Astrocyte (in vitro differentiated cells and primary cell): ENCODE data around the gene STRN. TPM values are rescaled to one million over a fixed set of nuclear protein-coding genes. Genes with fewer than 3 reads are reported as not detected.

Experiments
- DNase-seq: peaks from one replicate; pipeline ENCODE4 v3.0.0-alpha.2; 2010; ENCODE audit warnings: low read depth
- FAIRE-seq: peaks from 2 replicates; lab custom pipeline; 2011; peaks lifted over from hg19 to GRCh38; lab: Jason Lieb, UNC
- H2AFZ ChIP-seq: 2 replicates; pipeline ENCODE4 v1.6.0; 2012; ENCODE audit warnings: low read depth, low read length, inconsistent platforms
- H3K27ac ChIP-seq: 2 replicates; pipeline ENCODE4 v1.5.1; 2011; ENCODE audit warnings: low read depth, low read length, inconsistent platforms
- H3K27me3 ChIP-seq: 2 replicates; pipeline ENCODE4 v1.6.0; 2011; ENCODE audit warnings: low read length, inconsistent platforms; ENCODE audit not compliant: insufficient read depth
- H3K36me3 ChIP-seq: 2 replicates; pipeline ENCODE4 v1.5.1; 2011; ENCODE audit warnings: low read length, inconsistent platforms; ENCODE audit not compliant: insufficient read depth
- H3K4me1 ChIP-seq: 2 replicates; pipeline ENCODE4 v1.5.1; 2011; ENCODE audit warnings: low read length, inconsistent platforms; ENCODE audit not compliant: insufficient read depth
- H3K4me2 ChIP-seq: 2 replicates; pipeline ENCODE4 v1.6.0; 2012; ENCODE audit warnings: low read length, inconsistent platforms
- H3K4me3 ChIP-seq: 2 replicates; pipeline ENCODE4 v1.5.1; 2011; ENCODE audit warnings: low read depth, mild to moderate bottlenecking, low read length, inconsistent platforms; ENCODE audit not compliant: insufficient read depth
- H3K79me2 ChIP-seq: 2 replicates; pipeline ENCODE4 v1.6.0; 2012; ENCODE audit warnings: mild to moderate bottlenecking, low read length, inconsistent platforms; ENCODE audit not compliant: insufficient read depth
- H3K9ac ChIP-seq: 2 replicates; pipeline ENCODE4 v1.6.0; 2012; ENCODE audit warnings: mild to moderate bottlenecking, low read length, inconsistent platforms
- H3K9me3 ChIP-seq: 2 replicates; pipeline ENCODE4 v1.5.1; 2012; ENCODE audit warnings: low read depth, mild to moderate bottlenecking, low read length, inconsistent platforms; ENCODE audit not compliant: insufficient read depth
- H4K20me1 ChIP-seq: 2 replicates; pipeline ENCODE4 v1.6.0; 2012; ENCODE audit warnings: low read length, inconsistent platforms; ENCODE audit not compliant: insufficient read depth
- H3K27ac Mint-ChIP-seq: one replicate; pipeline ENCODE4 v1.8.0; 2021; ENCODE audit warnings: mild to moderate bottlenecking, mixed read lengths; ENCODE audit not compliant: unreplicated experiment
- H3K27me3 Mint-ChIP-seq: one replicate; pipeline ENCODE4 v1.8.0; 2021; ENCODE audit warnings: low read depth, mixed read lengths; ENCODE audit not compliant: unreplicated experiment
- H3K36me3 Mint-ChIP-seq: one replicate; pipeline ENCODE4 v1.8.0; 2021; ENCODE audit warnings: low read depth, mixed read lengths; ENCODE audit not compliant: unreplicated experiment
- H3K4me1 Mint-ChIP-seq: one replicate; pipeline ENCODE4 v1.8.0; 2021; ENCODE audit warnings: low read depth, mixed read lengths; ENCODE audit not compliant: unreplicated experiment
- H3K4me3 Mint-ChIP-seq: one replicate; pipeline ENCODE4 v1.8.0; 2021; ENCODE audit warnings: mild to moderate bottlenecking, moderate library complexity, mixed read lengths; ENCODE audit not compliant: unreplicated experiment
- H3K9me3 Mint-ChIP-seq: one replicate; pipeline ENCODE4 v1.8.0; 2021; ENCODE audit warnings: mild to moderate bottlenecking, mixed read lengths; ENCODE audit not compliant: unreplicated experiment
- CTCF ChIP-seq: IDR thresholded peaks from 2 replicates; pipeline ENCODE4 v1.5.1; 2011; ENCODE audit warnings: low read depth, mild to moderate bottlenecking, inconsistent platforms, low read length, moderate library complexity; ENCODE audit not compliant: insufficient read depth
- EZH2 ChIP-seq: IDR thresholded peaks from 2 replicates; pipeline ENCODE4 v1.6.1; 2012; ENCODE audit warnings: mild to moderate bottlenecking, low read length, inconsistent platforms; ENCODE audit not compliant: insufficient read depth
- total RNA-seq: library from RNA; stranded (reverse); gene quantifications from 2 replicates; pipeline ENCODE4 v1.2.1, GENCODE V29; 2021

STRN gene
- total RNA-seq, 1 donor from 2014 or later: 25.6 TPM

DNA sequence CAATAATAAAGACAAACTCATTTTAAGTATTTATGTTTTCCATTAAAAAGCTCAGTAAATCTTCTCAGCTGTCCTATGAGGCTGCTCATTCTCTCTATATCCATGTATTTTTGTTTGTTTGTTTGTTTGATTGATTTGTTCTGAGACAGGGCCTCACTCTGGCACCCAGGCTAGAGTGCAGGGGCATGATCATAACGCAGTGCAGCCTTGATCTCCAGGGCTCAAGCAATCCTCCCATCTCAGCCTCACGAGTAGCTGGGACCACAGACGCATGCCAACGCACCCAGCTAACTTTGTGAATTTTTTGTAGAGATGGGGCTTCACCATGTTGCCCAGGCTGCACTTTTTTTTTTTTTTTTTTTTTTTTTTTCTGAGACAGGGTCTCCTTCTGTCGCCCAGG lies 5.6 kb downstream of the STRN start:
- Histone ChIP-seq H3K27me3 (no peaks in the 10 kb centered on the region), H3K36me3 (no peaks in the 10 kb centered on the region), H3K27ac (no peak overlapping the region), H2AFZ (no peak overlapping the region), H3K9me3 (no peaks in the 10 kb centered on the region), H4K20me1 (peaks cover 60% of the 10 kb centered on the region), H3K9ac (no peak overlapping the region), H3K4me1 (no peaks in the 10 kb centered on the region), H3K79me2 (peaks cover 89% of the 10 kb centered on the region), H3K4me2 (no peak overlapping the region), H3K4me3 (no peak overlapping the region)
- no peak for FAIRE-seq
- Mint-ChIP-seq H3K4me3 (no peak overlapping the region), H3K36me3 (no peaks in the 10 kb centered on the region), H3K9me3 (no peaks in the 10 kb centered on the region), H3K27ac (no peak overlapping the region), H3K4me1 (peaks cover 8% of the 10 kb centered on the region), H3K27me3 (no peaks in the 10 kb centered on the region)
- no peak for DNase-seq
- TF ChIP-seq CTCF (no peak), EZH2 (no peak)

DNA sequence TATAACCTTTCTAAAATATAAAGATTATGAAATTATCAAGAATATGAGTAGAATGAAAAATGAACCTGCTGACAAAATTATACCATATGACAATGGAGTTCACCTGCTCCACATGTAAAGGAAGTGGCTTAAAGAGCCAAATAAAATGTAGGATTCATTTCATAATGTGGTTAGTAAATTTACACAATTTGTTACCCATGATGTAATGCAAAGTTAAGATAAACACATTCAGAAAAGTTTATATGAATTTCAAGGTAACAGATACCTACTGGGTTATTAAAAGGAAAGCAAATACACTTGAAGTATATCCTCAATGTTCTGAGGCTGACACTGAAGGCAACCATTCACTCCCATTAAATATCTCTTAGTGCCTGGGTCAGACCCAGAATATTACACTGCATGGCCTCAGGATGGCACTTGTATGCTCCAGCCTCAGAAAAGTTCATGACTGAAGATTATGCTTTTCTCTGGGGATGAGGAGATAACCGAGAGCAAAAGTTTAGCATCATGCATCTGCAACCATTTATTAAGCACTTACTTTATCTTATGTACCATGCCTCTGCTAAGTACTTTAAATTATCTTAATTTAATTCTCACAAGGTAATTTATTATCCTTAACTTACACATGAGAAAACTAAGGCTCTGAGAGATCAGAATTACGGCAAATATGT lies 6.2 kb downstream of the STRN start:
- no peaks in the 10 kb centered on the region for H3K4me1 ChIP-seq
- H3K36me3 ChIP-seq: no peaks in the 10 kb centered on the region
- Mint-ChIP-seq H3K27me3 (no peaks in the 10 kb centered on the region), H3K9me3 (no peaks in the 10 kb centered on the region), H3K4me3 (no peak overlapping the region), H3K4me1 (peaks cover 8% of the 10 kb centered on the region), H3K36me3 (no peaks in the 10 kb centered on the region), H3K27ac (no peak overlapping the region)
- no peak overlapping the region for H3K4me3 ChIP-seq
- H2AFZ ChIP-seq: no peak overlapping the region
- no peak overlapping the region for H3K9ac ChIP-seq
- FAIRE-seq (no peak), DNase-seq (no peak)
- H3K27me3 ChIP-seq: no peaks in the 10 kb centered on the region
- H3K4me2 ChIP-seq: no peak overlapping the region
- H3K79me2 ChIP-seq: peaks cover 89% of the 10 kb centered on the region
- peaks cover 62% of the 10 kb centered on the region for H4K20me1 ChIP-seq
- no peak overlapping the region for H3K27ac ChIP-seq
- no peak for TF ChIP-seq CTCF
- no peak for TF ChIP-seq EZH2
- no peaks in the 10 kb centered on the region for H3K9me3 ChIP-seq

GRCh38 chr2:36954977-36955607 lies 11.2 kb downstream of the STRN start:
- Mint-ChIP-seq H3K27me3 (no peaks in the 10 kb centered on the region), H3K27ac (no peak overlapping the region), H3K4me1 (peaks cover 20% of the 10 kb centered on the region), H3K9me3 (no peaks in the 10 kb centered on the region), H3K36me3 (no peaks in the 10 kb centered on the region), H3K4me3 (no peak overlapping the region)
- Histone ChIP-seq H3K4me1 (no peaks in the 10 kb centered on the region), H3K9me3 (no peaks in the 10 kb centered on the region), H3K79me2 (peaks cover 73% of the 10 kb centered on the region), H3K27ac (no peak overlapping the region), H3K9ac (no peak overlapping the region), H3K4me2 (no peak overlapping the region), H2AFZ (no peak overlapping the region), H3K4me3 (no peak overlapping the region), H3K36me3 (no peaks in the 10 kb centered on the region), H4K20me1 (peaks cover 42% of the 10 kb centered on the region), H3K27me3 (no peaks in the 10 kb centered on the region)
- DNase-seq (no peak), FAIRE-seq (no peak)
- TF ChIP-seq EZH2: no peak
